Fibroblast of the aortic adventitia (primary cell): ENCODE measurements around the gene CCR6. TPM values are rescaled to one million over a fixed set of nuclear protein-coding genes. Genes with fewer than 3 reads are reported as not detected.

Experiments
- DNase-seq: peaks from one replicate; pipeline ENCODE4 v3.0.0-alpha.2; 2010; ENCODE audit warnings: low read depth
- H3K4me3 ChIP-seq: 2 replicates; pipeline ENCODE4 v1.5.1; 2011; ENCODE audit warnings: low read depth, mild to moderate bottlenecking, control low read depth, low read length, moderate library complexity
- CTCF ChIP-seq: IDR thresholded peaks from 2 replicates; pipeline ENCODE4 v1.5.1; 2011; ENCODE audit warnings: mild to moderate bottlenecking, low read length, control low read depth, inconsistent platforms; ENCODE audit not compliant: insufficient read depth
- total RNA-seq: library from RNA; depleted of rRNA; stranded (reverse); fragments of >200 nt; gene quantifications from 2 replicates; pipeline ENCODE4 v1.2.3, GENCODE V29; 2012; ENCODE audit warnings: low replicate concordance

CCR6 gene
- total RNA-seq, 1 donor, result not detected

GRCh38 chr6:167089243-167090142 is 33.4 kb upstream of the CCR6 start:
- no peak for TF ChIP-seq CTCF
- DNase-seq, result no peak

DNA sequence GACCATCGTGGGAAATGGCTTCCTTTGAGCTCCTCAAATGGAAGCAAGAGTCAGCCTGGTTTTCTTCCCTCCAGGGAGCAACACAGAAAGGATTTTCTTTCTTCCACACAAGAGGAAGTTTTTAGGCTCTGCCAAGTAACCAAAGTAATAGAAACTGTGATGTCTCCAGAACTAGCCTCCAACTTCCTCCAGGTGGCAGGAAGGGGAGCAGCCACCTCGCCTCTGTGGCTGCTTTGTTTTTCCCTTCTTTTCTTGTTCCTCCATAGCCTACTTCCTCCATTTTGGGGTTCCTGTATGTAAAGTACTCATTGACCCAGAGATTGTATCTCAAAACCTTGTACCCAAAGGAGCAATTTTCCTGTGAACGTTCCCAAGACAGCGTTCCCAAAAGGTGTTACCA is 32.7 kb upstream of the CCR6 start:
- DNase-seq, result no peak
- TF ChIP-seq CTCF, result no peak
- no peak overlapping the region for H3K4me3 ChIP-seq

More at GRCh38 chr6:167089243-167090142, 33.4 kb upstream of the CCR6 start:
- no peak overlapping the region for H3K4me3 ChIP-seq

GRCh38 chr6:167091026-167091804 is 31.7 kb upstream of the CCR6 start:
- H3K4me3 ChIP-seq, result no peak overlapping the region
- DNase-seq, result no peak
- no peak for TF ChIP-seq CTCF

DNA sequence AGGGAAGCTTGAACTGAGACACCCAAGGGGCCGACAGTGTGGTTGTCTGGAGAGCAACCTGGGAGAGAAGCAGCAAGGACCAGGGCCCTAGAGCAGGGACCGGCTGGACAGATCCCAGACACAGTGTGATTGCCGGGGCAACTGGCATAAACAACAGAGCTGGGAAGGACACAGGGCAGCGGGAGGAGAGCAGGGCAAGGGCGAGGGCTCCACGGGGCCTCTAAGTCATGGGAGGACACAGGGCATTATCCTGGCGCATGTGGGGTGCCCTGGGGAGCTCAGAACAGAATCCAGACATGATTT is 31.1 kb upstream of the CCR6 start:
- no peak for TF ChIP-seq CTCF
- H3K4me3 ChIP-seq, result no peak overlapping the region
- DNase-seq, result no peak

DNA sequence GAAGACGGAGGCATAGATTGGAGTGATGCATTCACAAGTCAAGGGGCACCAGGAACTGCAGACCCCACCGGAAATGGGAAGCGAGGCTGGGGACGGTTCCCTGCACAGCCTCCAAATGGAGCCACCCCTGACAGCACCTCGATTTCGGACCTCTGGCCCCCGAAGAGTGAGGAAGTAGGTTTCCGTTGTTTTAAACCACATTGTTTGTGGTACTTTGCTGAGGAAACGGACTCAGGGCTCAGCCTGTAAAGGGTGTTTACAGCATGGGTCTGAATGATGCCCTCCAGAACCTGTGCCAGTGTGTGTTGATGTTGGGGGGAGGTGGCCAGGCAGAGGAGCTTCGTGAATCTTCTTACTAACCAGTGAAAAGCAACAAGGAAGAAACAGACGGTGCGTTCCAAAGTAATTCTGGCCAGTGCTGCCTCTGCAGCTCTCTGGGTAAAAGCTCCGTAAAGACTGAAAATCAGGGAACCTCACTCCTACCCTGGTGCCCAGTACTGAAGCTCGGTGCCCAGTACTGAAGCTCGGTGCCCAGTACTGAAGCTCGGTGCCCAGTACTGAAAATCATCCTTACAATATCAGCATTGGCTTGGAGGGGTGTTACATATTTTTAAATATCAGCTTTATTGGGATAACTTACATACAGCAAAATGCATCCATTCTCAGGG is 30.1 kb upstream of the CCR6 start:
- no peak overlapping the region for H3K4me3 ChIP-seq
- TF ChIP-seq CTCF, result no peak
- DNase-seq, result no peak

GRCh38 chr6:167093406-167093921 is 29.4 kb upstream of the CCR6 start:
- DNase-seq, result no peak
- TF ChIP-seq CTCF, result no peak
- no peak overlapping the region for H3K4me3 ChIP-seq
